Activated CD8-positive, alpha-beta T cell treated with anti-CD3 and anti-CD28 coated beads, Interleukin-2, amount 10 ng/mL, durations not matched to agents 7 days and 5 days (primary cell): ENCODE data around the gene TPBG. TPM values are rescaled to one million over a fixed set of nuclear protein-coding genes. Genes with fewer than 3 reads are reported as not detected.

Experiments used
- ATAC-seq: fragments of 150-1000 bp; cut with Tn5 transposase; one replicate; pipeline ENCODE4 v1.10.0; 2021; ENCODE audit warnings: moderate library complexity
- CTCF ChIA-PET: fragments of 350-600 bp; sonication (Branson Sonifier 250); formaldehyde crosslinking; loops from one replicate; lab custom pipeline; 2021; ENCODE audit warnings: antibody characterized with exemption; lab: Charles Lee
- POLR2A ChIA-PET: fragments of 350-600 bp; sonication (Branson Sonifier 250); formaldehyde crosslinking; loops from one replicate; lab custom pipeline; 2021; ENCODE audit warnings: antibody characterized with exemption; lab: Charles Lee
- DNase-seq: peaks from one replicate; pipeline ENCODE4 v3.0.0-alpha.2; 2020
- H3K27ac Mint-ChIP-seq: one replicate; pipeline ENCODE4 v1.8.0; 2021; ENCODE audit warnings: mild to moderate bottlenecking, mixed read lengths
- H3K27me3 Mint-ChIP-seq: one replicate; pipeline ENCODE4 v1.8.0; 2021; ENCODE audit warnings: low read depth, mixed read lengths
- H3K36me3 Mint-ChIP-seq: one replicate; pipeline ENCODE4 v1.8.0; 2021; ENCODE audit warnings: low read depth, mixed read lengths
- H3K4me1 Mint-ChIP-seq: one replicate; pipeline ENCODE4 v1.8.0; 2021; ENCODE audit warnings: low read depth, mixed read lengths
- H3K4me3 Mint-ChIP-seq: one replicate; pipeline ENCODE4 v1.8.0; 2021; ENCODE audit warnings: mild to moderate bottlenecking, mixed read lengths
- H3K9me3 Mint-ChIP-seq: one replicate; pipeline ENCODE4 v1.8.0; 2022; ENCODE audit warnings: mixed read lengths; ENCODE audit not compliant: insufficient read depth
- total RNA-seq, 2 experiments: library from RNA; stranded (reverse); gene quantifications; one replicate each; pipeline ENCODE4 v1.2.3, GENCODE V29; 2021

TPBG gene, protein sequence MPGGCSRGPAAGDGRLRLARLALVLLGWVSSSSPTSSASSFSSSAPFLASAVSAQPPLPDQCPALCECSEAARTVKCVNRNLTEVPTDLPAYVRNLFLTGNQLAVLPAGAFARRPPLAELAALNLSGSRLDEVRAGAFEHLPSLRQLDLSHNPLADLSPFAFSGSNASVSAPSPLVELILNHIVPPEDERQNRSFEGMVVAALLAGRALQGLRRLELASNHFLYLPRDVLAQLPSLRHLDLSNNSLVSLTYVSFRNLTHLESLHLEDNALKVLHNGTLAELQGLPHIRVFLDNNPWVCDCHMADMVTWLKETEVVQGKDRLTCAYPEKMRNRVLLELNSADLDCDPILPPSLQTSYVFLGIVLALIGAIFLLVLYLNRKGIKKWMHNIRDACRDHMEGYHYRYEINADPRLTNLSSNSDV
- not detected for total RNA-seq

DNA sequence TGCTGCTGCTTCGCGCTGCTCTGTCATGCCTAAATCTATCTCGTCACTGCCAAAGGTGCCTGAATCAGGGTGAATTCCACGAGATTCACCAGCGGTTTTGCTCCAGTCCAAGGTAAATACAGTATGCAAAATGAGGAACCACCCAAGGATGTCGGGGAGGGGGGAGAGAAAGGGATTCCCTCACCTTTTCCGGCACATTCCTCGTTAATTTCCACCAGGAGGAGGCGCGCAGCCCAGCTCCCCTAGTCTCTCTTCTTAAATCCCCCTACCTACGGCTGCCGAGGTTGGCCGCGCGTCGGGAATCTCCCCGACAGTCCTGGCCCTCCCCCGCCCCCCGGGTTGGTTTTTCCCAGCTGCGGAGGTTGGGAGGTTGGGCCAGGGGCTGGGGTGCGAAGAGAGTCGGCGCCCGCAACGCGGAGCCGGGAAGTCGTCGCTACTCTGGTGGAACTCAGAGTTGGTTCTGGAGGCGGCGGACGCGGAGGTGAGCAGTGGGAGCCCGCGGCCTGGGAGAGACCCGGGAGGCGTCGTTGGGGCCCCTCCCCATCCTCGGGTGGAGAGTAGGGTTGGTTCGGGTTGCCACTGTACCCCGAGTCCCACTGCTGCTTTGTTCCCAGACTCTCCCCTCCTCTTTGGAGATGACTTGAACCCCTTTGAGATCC, at the start of gene TPBG:
Gene TPBG (plus strand): TSS at position 390 of the 659 bp plus-strand sequence. CDS start 1,145 bp downstream, outside the sequence.
- no peak within 1 kb of the TSS for H3K27ac Mint-ChIP-seq
- POLR2A ChIA-PET = no interaction called here
- H3K4me1 Mint-ChIP-seq = peaks cover 21% of the 10 kb centered on the region
- no peak for DNase-seq
- no peaks in the 10 kb centered on the region for H3K36me3 Mint-ChIP-seq
- H3K4me3 Mint-ChIP-seq = peak within 1 kb of the TSS; percentile 63
- ATAC-seq = peak; percentile 40
- H3K27me3 Mint-ChIP-seq = peaks cover 50% of the 10 kb centered on the region
- no peaks in the 10 kb centered on the region for H3K9me3 Mint-ChIP-seq
- CTCF ChIA-PET = interaction anchor here (0.7 to 1.9 kb wide), 2 partner anchors 93 to 702 kb away, joined by 3 to 6 read pairs; partner anchors contain the start of gene UBE3D

DNA sequence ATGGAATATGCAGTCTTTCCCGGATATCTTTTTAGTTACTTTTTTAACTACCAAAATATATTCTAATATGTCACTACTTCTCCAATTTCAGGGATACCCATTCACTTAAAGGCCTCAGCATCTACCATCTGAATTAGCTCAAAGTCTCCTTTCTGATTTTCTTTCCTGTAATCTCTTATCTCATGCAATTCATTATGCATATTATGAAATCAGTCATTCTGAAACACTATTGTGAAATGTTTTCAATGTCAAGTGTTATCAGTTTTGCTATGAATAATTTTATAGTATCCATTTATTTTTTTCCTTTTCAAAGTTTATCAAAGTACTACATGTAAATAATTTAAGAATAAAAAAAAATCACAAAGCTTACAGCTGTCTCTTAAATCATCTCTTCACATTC, 41.2 kb upstream of the TPBG start:
- DNase-seq = no peak
- Mint-ChIP-seq H3K9me3 (no peaks in the 10 kb centered on the region), H3K36me3 (no peaks in the 10 kb centered on the region), H3K27ac (no peak overlapping the region), H3K4me1 (no peaks in the 10 kb centered on the region), H3K4me3 (no peak overlapping the region), H3K27me3 (peaks cover 2% of the 10 kb centered on the region)
- CTCF ChIA-PET = no interaction called here
- POLR2A ChIA-PET = no interaction called here
- no peak for ATAC-seq

DNA sequence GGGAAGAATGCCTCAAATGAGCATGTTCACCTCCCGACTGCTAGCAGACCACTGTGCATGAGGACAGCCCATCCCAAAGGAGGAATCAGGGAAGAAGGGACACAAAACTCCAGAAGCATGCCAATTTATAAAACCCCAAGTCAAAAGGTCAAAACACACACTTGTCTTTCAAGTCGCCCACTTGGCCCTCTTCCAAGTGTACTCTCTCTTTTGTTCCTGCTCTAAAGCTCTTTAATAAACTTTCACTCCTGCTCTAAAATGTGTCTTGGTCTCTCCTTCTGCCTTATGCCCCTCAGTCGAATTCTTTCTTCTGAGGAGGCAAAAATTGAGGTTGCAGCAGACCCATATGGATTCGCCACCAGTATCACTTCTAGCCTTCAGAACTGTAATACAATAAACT, 33.9 kb upstream of the TPBG start:
- Mint-ChIP-seq H3K27ac (no peak overlapping the region), H3K4me1 (no peaks in the 10 kb centered on the region), H3K27me3 (peaks cover 2% of the 10 kb centered on the region), H3K9me3 (no peaks in the 10 kb centered on the region), H3K36me3 (no peaks in the 10 kb centered on the region), H3K4me3 (no peak overlapping the region)
- no peak for ATAC-seq
- ChIA-PET POLR2A (no interaction called here), CTCF (no interaction called here)
- DNase-seq = no peak

DNA sequence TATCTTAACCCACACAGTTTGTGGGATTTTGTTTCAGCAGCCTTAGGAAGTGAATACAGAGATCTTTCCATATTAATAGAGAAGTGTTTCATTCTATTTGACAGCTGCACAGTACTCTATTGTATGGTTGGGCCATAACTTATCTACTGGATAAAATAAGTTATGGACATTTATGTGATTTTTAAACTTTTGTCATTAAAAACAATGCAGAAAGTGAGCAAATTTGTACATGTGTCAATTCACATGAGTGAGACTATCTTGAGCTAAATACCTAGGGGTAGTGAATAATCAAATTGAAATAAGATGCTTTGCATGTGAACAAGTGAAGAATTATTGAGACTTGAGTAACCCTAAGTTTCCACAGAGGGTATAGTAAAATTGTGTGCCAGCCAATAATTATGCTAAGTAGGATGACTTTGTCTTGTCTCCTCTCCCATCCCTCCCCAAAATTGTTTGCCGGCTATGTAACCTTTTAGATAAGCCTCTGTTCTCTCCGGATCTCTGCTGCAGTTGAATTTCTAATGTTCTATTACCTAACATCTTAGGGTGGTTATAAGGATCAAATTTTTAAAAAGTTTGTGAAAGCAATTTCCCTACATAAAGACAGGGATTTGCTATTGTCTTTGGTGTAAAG, 33.3 kb upstream of the TPBG start:
- DNase-seq (no peak), ATAC-seq (no peak)
- CTCF ChIA-PET = no interaction called here
- Mint-ChIP-seq H3K4me3 (no peak overlapping the region), H3K9me3 (no peaks in the 10 kb centered on the region), H3K36me3 (no peaks in the 10 kb centered on the region), H3K4me1 (no peaks in the 10 kb centered on the region), H3K27me3 (peaks cover 2% of the 10 kb centered on the region), H3K27ac (no peak overlapping the region)
- POLR2A ChIA-PET = no interaction called here

DNA sequence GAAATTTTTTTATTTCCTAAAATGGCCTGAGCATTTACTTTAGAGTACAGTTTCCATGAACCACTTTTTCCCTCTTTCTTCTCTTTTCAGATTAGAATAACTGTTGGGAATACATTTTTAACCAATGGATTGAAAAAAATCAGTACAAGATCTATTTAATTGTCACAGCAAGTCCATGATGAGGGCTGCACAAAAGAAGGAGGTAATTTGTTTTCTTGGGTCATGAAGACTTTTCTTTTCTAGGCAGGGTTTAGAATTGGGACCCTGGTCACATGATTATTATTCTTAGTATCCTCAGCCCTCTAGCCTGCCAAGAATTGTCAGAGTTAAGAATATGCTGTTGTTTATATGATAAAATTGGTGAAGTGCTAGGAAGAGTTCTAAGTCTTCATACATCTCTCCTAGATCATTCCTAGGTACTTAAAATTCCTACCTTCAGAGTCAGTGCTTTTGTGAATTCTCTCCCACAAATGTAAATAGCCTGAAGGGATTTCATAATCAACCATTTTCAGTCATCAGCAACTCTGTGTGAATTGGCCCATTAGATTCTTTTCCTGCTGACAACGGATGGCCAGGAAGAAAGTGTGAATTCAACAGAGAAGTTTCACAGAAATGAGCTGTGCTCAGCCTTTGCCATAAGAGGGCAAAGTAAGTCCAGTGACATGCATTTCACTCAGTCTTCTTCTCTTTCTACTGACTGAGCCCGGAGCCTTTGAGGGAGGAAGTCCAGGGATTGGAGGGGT, 32.4 kb upstream of the TPBG start:
- no peaks in the 10 kb centered on the region for H3K36me3 Mint-ChIP-seq
- H3K27ac Mint-ChIP-seq = no peak overlapping the region
- ATAC-seq (no peak), DNase-seq (no peak)
- no peaks in the 10 kb centered on the region for H3K9me3 Mint-ChIP-seq
- no peak overlapping the region for H3K4me3 Mint-ChIP-seq
- H3K27me3 Mint-ChIP-seq = peaks cover 5% of the 10 kb centered on the region
- H3K4me1 Mint-ChIP-seq = no peaks in the 10 kb centered on the region
- CTCF ChIA-PET = no interaction called here
- POLR2A ChIA-PET = no interaction called here

DNA sequence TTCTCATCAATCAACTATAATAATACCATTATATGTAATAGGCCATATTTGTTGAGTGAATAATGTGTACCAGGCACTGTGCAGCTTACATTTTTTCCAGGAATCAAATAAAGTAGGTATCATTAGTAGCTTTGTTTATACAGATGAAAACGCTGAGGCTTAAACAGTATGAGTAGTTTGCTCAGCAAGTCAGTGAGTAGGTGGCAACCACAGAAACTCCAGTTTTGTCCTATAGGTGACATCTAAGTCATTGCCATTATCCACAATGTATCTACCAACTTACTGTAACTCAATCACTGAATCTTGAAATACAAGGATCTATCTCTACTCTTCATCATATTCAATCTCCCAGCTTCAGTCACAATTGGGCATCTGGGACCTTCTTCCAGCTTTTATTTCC, 29.8 kb upstream of the TPBG start:
- Mint-ChIP-seq H3K4me1 (no peaks in the 10 kb centered on the region), H3K4me3 (no peak overlapping the region), H3K27ac (no peak overlapping the region), H3K27me3 (peaks cover 3% of the 10 kb centered on the region), H3K9me3 (no peaks in the 10 kb centered on the region), H3K36me3 (no peaks in the 10 kb centered on the region)
- POLR2A ChIA-PET = no interaction called here
- DNase-seq (no peak), ATAC-seq (no peak)
- CTCF ChIA-PET = no interaction called here

DNA sequence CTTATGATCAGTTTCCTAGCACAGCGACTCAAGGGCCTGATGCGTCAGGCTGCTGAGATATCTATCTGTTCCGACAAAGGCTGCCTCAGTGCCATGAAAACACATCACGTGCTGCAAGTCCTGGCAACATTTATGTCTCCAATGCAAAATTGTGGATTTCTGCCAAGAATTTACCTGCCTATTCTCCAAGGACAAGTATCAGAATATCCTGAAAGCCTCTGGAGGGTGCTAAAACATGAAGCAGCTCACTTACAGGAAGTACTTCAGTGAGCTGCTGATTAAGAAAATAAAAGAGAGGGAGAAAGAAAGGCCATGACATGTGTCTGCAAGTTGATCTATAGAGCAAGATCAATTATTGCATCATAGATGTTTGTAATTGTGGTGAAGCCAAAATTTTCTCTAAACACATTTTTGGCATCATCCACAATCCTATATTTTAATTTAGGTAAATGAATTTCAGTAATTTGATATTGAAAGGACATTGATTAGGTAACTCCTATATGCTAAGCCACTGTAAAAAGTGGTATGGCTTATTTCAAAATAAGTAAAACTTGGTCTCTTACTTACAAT, 25.8 kb upstream of the TPBG start:
- CTCF ChIA-PET = no interaction called here
- Mint-ChIP-seq H3K36me3 (no peaks in the 10 kb centered on the region), H3K27ac (no peak overlapping the region), H3K4me3 (no peak overlapping the region), H3K4me1 (no peaks in the 10 kb centered on the region), H3K9me3 (no peaks in the 10 kb centered on the region), H3K27me3 (peaks cover 3% of the 10 kb centered on the region)
- DNase-seq (no peak), ATAC-seq (no peak)
- POLR2A ChIA-PET = no interaction called here

DNA sequence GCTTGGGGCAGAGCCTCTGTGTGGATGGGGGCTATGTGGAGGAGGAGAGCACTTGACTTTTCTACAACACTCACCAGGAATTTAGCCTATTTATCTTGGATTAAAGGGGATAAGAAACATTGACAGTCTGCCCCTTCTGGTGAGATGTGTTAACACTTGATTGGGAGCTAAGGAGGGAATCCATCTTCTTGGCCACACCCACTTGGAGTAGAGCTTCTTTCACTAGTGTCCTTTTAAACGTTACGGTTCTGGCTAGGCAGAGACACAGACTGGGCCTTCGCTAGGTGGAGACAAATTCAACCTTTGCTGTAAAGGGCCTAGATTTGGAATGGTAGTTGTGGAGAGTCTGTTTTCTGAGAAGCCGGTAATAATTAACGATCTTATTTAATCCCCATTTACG, 15.5 kb upstream of the TPBG start:
- H3K4me3 Mint-ChIP-seq = no peak overlapping the region
- ATAC-seq (no peak), DNase-seq (no peak)
- POLR2A ChIA-PET = no interaction called here
- H3K27me3 Mint-ChIP-seq = no peaks in the 10 kb centered on the region
- CTCF ChIA-PET = no interaction called here
- H3K4me1 Mint-ChIP-seq = no peaks in the 10 kb centered on the region
- H3K9me3 Mint-ChIP-seq = peaks cover 6% of the 10 kb centered on the region
- H3K36me3 Mint-ChIP-seq = no peaks in the 10 kb centered on the region
- H3K27ac Mint-ChIP-seq = no peak overlapping the region

DNA sequence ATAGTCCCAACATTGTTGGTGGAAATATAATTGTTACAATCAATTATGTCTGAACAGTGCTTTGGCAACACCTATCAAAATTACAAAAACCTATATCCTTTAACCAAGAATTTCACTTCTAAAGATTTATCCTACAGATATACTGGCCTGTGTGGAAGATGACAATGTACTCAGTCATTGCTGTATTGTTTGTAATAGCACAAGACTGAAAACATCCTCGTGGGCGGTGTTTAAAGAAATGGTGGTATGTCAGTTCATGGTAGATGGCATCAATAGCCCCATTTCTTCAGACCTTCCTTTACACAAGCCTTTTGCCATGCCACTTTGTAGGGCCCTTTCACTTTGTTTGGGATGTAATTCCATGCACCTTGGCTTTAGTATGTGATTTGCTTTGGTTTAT, 9.8 kb upstream of the TPBG start:
- DNase-seq (no peak), ATAC-seq (no peak)
- no peaks in the 10 kb centered on the region for H3K36me3 Mint-ChIP-seq
- H3K9me3 Mint-ChIP-seq = no peaks in the 10 kb centered on the region
- no peak overlapping the region for H3K4me3 Mint-ChIP-seq
- CTCF ChIA-PET = no interaction called here
- no peaks in the 10 kb centered on the region for H3K4me1 Mint-ChIP-seq
- POLR2A ChIA-PET = no interaction called here
- H3K27ac Mint-ChIP-seq = no peak overlapping the region
- peaks cover 6% of the 10 kb centered on the region for H3K27me3 Mint-ChIP-seq

DNA sequence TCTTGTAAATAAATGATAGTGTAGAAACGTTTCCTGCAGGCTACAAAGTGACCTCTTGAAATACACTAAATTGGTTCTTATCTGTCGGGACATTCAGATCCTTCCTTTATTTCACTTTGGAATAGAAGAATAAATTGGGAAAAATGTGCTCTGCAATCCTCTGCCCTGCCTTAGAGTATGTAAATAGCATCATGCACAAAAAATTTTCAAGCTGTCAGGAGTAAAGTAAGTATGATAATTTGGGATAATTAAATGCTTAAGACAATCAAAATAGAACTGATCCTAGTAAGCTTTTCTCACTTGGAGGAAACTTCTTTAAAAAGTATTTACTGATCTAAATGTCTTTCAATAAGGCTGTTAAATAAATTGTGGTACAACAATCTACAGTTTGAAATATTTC, 3.1 kb upstream of the TPBG start:
- no peak overlapping the region for H3K27ac Mint-ChIP-seq
- H3K27me3 Mint-ChIP-seq = peaks cover 44% of the 10 kb centered on the region
- H3K4me1 Mint-ChIP-seq = peaks cover 20% of the 10 kb centered on the region
- H3K36me3 Mint-ChIP-seq = no peaks in the 10 kb centered on the region
- H3K9me3 Mint-ChIP-seq = no peaks in the 10 kb centered on the region
- H3K4me3 Mint-ChIP-seq = no peak overlapping the region
- DNase-seq (no peak), ATAC-seq (no peak)
- ChIA-PET CTCF (no interaction called here), POLR2A (no interaction called here)

DNA sequence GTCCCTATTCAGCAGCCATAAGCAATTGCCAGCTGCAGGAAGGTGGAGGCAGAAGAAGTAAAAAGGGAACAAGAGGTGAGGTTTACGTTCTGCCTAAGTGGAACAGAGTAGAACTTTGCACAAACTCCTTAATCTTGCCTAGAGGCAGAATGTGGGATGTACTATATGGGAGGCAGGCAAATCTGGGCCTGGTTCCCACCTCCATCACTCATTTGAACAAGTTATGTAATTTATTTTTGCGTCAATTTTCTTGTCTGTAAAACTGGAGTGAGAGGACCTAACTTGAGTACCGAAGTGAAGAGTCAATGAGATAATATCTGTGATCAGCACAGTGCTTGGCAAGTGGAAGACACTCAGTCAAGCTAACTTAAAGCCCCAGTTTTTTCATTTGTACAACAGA, 2.0 kb upstream of the TPBG start:
- DNase-seq = no peak
- Mint-ChIP-seq H3K9me3 (no peaks in the 10 kb centered on the region), H3K4me3 (no peak overlapping the region), H3K27ac (no peak overlapping the region), H3K27me3 (peaks cover 53% of the 10 kb centered on the region), H3K36me3 (no peaks in the 10 kb centered on the region), H3K4me1 (peaks cover 21% of the 10 kb centered on the region)
- ChIA-PET CTCF (interaction anchor here (1.9 kb wide), 1 partner anchor 704 kb away, joined by 6 read pairs; the partner anchor contains the start of gene UBE3D), POLR2A (no interaction called here)
- ATAC-seq = no peak
